Measurements from ENCODE around the gene SMCO3.
A peak's percentile ranks its signal among the peaks of the same experiment; 100 is the strongest.

The SMCO3 gene

DNA sequence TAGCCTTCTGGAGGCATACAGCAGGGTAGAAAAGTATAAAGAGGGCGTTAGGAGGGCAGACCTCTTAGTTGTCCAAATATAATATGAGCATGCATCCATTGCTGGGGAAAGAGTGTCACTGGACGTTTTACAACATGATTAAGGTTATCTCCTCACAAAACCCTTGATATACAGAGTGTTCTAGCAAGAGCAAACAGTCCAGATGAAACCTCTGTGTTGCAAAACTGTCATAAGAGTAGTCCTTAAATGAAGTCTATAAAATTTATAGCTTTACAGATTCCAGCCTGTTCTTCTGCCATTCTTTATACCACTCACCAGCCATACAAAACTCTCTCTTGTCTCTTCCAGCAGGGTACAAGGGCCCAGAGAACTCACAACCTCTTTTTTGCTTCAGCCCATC lies 32.4 kb downstream of the SMCO3 start:
- Histone ChIP-seq H3K36me3 (ENCODE audit: control insufficient read depth, insufficient read depth, low read length) (peaks cover under 1% of the 10 kb centered on the region), H3K27ac (ENCODE audit: low read depth, low read length) (no peak overlapping the region), H3K4me1 (ENCODE audit: control insufficient read depth, insufficient read depth, low read length) (no peaks in the 10 kb centered on the region), H3K9ac (ENCODE audit: low read length) (no peak overlapping the region), H3K4me3 (ENCODE audit: low read length) (no peak overlapping the region), H3K27me3 (ENCODE audit: control insufficient read depth, insufficient read depth, low read length) (no peaks in the 10 kb centered on the region)

GRCh38 chr12:14780859-14781258 lies 33.1 kb downstream of the SMCO3 start:
- Histone ChIP-seq H3K27me3 (ENCODE audit: control insufficient read depth, insufficient read depth, low read length) (no peaks in the 10 kb centered on the region), H3K27ac (ENCODE audit: low read depth, low read length) (no peak overlapping the region), H3K4me3 (ENCODE audit: low read length) (no peak overlapping the region), H3K4me1 (ENCODE audit: control insufficient read depth, insufficient read depth, low read length) (no peaks in the 10 kb centered on the region), H3K36me3 (ENCODE audit: control insufficient read depth, insufficient read depth, low read length) (no peaks in the 10 kb centered on the region), H3K9ac (ENCODE audit: low read length) (no peak overlapping the region)

GRCh38 chr12:14779834-14780233 lies 34.1 kb downstream of the SMCO3 start:
- peaks cover 3% of the 10 kb centered on the region for H3K4me1 ChIP-seq (ENCODE audit: control insufficient read depth, insufficient read depth, low read length)

GRCh38 chr12:14777271-14777670 lies 36.7 kb downstream of the SMCO3 start:
- Histone ChIP-seq H3K9ac (ENCODE audit: low read length) (no peak overlapping the region), H3K4me3 (ENCODE audit: low read length) (no peak overlapping the region), H3K27ac (ENCODE audit: low read depth, low read length) (no peak overlapping the region)

More at GRCh38 chr12:14779834-14780233, 34.1 kb downstream of the SMCO3 start:
- H3K27ac ChIP-seq (ENCODE audit: low read depth, low read length) = no peak overlapping the region
- H3K4me3 ChIP-seq (ENCODE audit: low read length) = no peak overlapping the region
- H3K9ac ChIP-seq (ENCODE audit: low read length) = no peak overlapping the region
- H3K27me3 ChIP-seq (ENCODE audit: control insufficient read depth, insufficient read depth, low read length) = no peaks in the 10 kb centered on the region
- H3K36me3 ChIP-seq (ENCODE audit: control insufficient read depth, insufficient read depth, low read length) = no peaks in the 10 kb centered on the region

DNA sequence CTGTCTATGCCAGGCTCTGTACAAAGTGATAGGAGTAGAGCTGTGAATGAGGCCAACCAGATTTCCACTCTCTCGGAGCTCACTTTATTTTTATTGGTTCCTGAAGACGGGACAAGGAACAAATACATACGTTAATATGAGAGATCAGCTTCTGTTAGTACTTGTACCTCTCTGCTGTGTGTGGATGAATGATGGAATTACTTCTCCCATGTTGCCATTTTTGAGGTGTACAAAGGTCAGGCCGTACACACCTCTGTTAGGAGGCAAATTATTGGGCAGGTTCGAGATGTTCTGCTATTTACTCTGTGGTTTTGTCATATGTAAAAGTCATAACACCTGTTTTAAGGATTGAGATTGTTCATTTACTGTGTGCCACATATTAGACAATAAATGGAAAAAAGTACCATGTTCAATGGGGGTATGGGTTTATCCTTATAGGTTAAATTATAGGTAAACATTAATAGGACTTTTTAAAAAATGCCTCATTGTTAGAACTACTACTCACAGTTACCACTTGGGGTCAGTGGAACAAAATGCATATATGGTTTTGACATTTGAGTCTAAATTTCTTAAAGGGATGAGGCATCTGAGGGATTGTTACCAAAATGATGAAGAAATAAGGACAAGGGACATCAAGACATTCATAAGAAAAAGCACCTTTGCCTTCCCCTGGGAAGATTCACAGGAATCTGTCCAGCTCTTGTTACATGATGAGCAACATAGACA lies 37.6 kb downstream of the SMCO3 start:
- Histone ChIP-seq H3K27me3 (ENCODE audit: control insufficient read depth, insufficient read depth, low read length) (no peaks in the 10 kb centered on the region), H3K36me3 (ENCODE audit: control insufficient read depth, insufficient read depth, low read length) (peaks cover 2% of the 10 kb centered on the region), H3K27ac (ENCODE audit: low read depth, low read length) (peak overlapping the region; percentile 95), H3K4me3 (ENCODE audit: low read length) (peak overlapping the region; percentile 17), H3K4me1 (ENCODE audit: control insufficient read depth, insufficient read depth, low read length) (peaks cover 3% of the 10 kb centered on the region), H3K9ac (ENCODE audit: low read length) (no peak overlapping the region)

More at GRCh38 chr12:14777271-14777670, 36.7 kb downstream of the SMCO3 start:
- Histone ChIP-seq H3K36me3 (ENCODE audit: control insufficient read depth, insufficient read depth, low read length) (peaks cover 2% of the 10 kb centered on the region), H3K4me1 (ENCODE audit: control insufficient read depth, insufficient read depth, low read length) (peaks cover 3% of the 10 kb centered on the region), H3K27me3 (ENCODE audit: control insufficient read depth, insufficient read depth, low read length) (no peaks in the 10 kb centered on the region)

- H3K9ac ChIP-seq (ENCODE audit: low read length) = no peak overlapping the region
- peak overlapping the region; percentile 98 for H3K4me3 ChIP-seq (ENCODE audit: low read length)
- H3K27me3 ChIP-seq (ENCODE audit: control insufficient read depth, insufficient read depth, low read length) = no peaks in the 10 kb centered on the region
- peaks cover 3% of the 10 kb centered on the region for H3K4me1 ChIP-seq (ENCODE audit: control insufficient read depth, insufficient read depth, low read length)
- peak overlapping the region; percentile 95 for H3K27ac ChIP-seq (ENCODE audit: low read depth, low read length)
- H3K36me3 ChIP-seq (ENCODE audit: control insufficient read depth, insufficient read depth, low read length) = peaks cover 2% of the 10 kb centered on the region
These were observed 38.4 kb downstream of the SMCO3 start for GRCh38 chr12:14775636-14775980.

DNA sequence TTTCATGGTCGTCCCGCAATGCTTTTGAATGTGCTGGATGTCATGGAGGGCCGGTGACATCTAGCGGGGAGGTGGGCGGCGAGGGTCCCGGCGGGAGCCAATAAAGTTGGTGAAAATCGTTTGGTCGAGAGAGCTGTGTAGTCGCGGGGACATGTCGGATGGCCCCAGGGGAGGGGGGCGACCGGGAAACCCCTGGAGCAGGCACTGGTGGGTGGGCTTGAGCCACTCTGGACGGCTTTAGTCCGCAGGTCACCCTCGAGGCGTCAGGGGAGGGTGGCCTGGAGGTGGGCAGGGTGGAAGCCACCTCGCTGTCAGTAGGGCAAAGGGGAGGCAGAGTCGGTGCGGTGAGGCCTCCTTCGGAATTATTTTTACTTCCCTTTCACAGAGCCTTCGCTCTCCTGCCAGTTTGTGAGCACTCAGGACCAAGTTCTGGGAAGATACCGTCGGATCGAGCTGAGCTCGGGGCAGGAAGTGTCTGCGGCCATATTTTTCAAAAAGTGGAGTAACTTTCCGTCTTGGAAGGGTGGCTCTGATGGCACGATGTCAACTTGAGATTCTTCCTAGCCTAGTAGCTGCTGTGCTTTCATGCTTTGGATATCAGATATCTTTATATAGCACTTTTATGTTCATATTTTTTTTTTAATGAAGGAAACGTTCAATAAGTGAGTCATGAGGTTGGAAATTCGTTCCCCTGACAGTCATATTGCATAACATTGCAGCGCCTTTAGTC lies 38.9 kb downstream of the SMCO3 start:
- H3K36me3 ChIP-seq (ENCODE audit: control insufficient read depth, insufficient read depth, low read length) = peaks cover 2% of the 10 kb centered on the region
- H3K4me3 ChIP-seq (ENCODE audit: low read length) = peak overlapping the region; percentile 98
- H3K27me3 ChIP-seq (ENCODE audit: control insufficient read depth, insufficient read depth, low read length) = no peaks in the 10 kb centered on the region
- peak overlapping the region; percentile 95 for H3K27ac ChIP-seq (ENCODE audit: low read depth, low read length)
- H3K9ac ChIP-seq (ENCODE audit: low read length) = peak overlapping the region; percentile 98
- peaks cover 3% of the 10 kb centered on the region for H3K4me1 ChIP-seq (ENCODE audit: control insufficient read depth, insufficient read depth, low read length)

GRCh38 chr12:14774074-14774905 lies 39.7 kb downstream of the SMCO3 start:
- peak overlapping the region; percentile 98 for H3K9ac ChIP-seq (ENCODE audit: low read length)
- peak overlapping the region; percentile 95 for H3K27ac ChIP-seq (ENCODE audit: low read depth, low read length)
- peaks cover 2% of the 10 kb centered on the region for H3K36me3 ChIP-seq (ENCODE audit: control insufficient read depth, insufficient read depth, low read length)
- peak overlapping the region; percentile 98 for H3K4me3 ChIP-seq (ENCODE audit: low read length)
- H3K4me1 ChIP-seq (ENCODE audit: control insufficient read depth, insufficient read depth, low read length) = peaks cover 3% of the 10 kb centered on the region
- no peaks in the 10 kb centered on the region for H3K27me3 ChIP-seq (ENCODE audit: control insufficient read depth, insufficient read depth, low read length)

DNA sequence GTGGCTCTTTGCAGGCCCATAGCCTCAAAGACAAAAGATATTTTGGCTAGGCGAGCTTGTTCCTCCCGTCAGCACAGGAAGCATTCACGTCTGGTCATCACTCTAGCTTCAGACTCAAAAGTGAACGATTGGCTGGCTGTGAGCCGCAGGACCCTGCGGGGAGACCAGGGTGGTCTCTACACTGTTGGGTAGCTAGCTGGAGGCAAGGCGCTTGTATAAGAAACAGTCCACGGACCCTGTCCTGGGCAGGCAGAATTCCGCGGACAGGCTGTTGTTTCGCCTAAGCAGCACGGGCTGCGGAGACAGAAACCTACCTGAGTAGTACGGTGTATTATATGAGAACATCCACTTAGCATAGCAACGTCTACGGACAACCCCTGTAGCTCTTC lies 40.3 kb downstream of the SMCO3 start:
- H3K4me1 ChIP-seq (ENCODE audit: control insufficient read depth, insufficient read depth, low read length) = peaks cover 6% of the 10 kb centered on the region
- H3K36me3 ChIP-seq (ENCODE audit: control insufficient read depth, insufficient read depth, low read length) = peaks cover 2% of the 10 kb centered on the region
- no peak overlapping the region for H3K9ac ChIP-seq (ENCODE audit: low read length)
- peak overlapping the region; percentile 98 for H3K4me3 ChIP-seq (ENCODE audit: low read length)
- no peaks in the 10 kb centered on the region for H3K27me3 ChIP-seq (ENCODE audit: control insufficient read depth, insufficient read depth, low read length)
- peak overlapping the region; percentile 95 for H3K27ac ChIP-seq (ENCODE audit: low read depth, low read length)

- Histone ChIP-seq H3K36me3 (ENCODE audit: control insufficient read depth, insufficient read depth, low read length) (peaks cover 2% of the 10 kb centered on the region), H3K4me1 (ENCODE audit: control insufficient read depth, insufficient read depth, low read length) (peaks cover 7% of the 10 kb centered on the region), H3K27me3 (ENCODE audit: control insufficient read depth, insufficient read depth, low read length) (no peaks in the 10 kb centered on the region), H3K9ac (ENCODE audit: low read length) (no peak overlapping the region), H3K4me3 (ENCODE audit: low read length) (no peak overlapping the region), H3K27ac (ENCODE audit: low read depth, low read length) (no peak overlapping the region)
These were observed 41.0 kb downstream of the SMCO3 start for GRCh38 chr12:14772946-14773345.

- peaks cover 2% of the 10 kb centered on the region for H3K36me3 ChIP-seq (ENCODE audit: control insufficient read depth, insufficient read depth, low read length)
- H3K4me1 ChIP-seq (ENCODE audit: control insufficient read depth, insufficient read depth, low read length) = peaks cover 7% of the 10 kb centered on the region
- no peak overlapping the region for H3K4me3 ChIP-seq (ENCODE audit: low read length)
- no peaks in the 10 kb centered on the region for H3K27me3 ChIP-seq (ENCODE audit: control insufficient read depth, insufficient read depth, low read length)
- H3K9ac ChIP-seq (ENCODE audit: low read length) = no peak overlapping the region
- H3K27ac ChIP-seq (ENCODE audit: low read depth, low read length) = peak overlapping the region; percentile 98
These were observed 42.3 kb downstream of the SMCO3 start for GRCh38 chr12:14771651-14772137.
